GM12878 (cell line): Measurements from ENCODE around the gene IFIT3. TPM values are rescaled to one million over a fixed set of nuclear protein-coding genes. Genes with fewer than 3 reads are reported as not detected.

Experiments used
- ATAC-seq: fragments of 200-7000 bp; cut with Tn5 transposase; 3 replicates; pipeline ENCODE4 v1.9.1; 2020; ENCODE audit warnings: mild to moderate bottlenecking, moderate library complexity
- BruUV-seq: library from RNA; stranded (reverse); fragments of 400-500 nt; replicated peaks from 2 replicates; lab custom pipeline; 2021; lab: Mats Ljungman, UMichigan
- CTCF ChIA-PET: fragments of 300-600 bp; sonication (Branson Sonifier 250); formaldehyde crosslinking; extraction: SDS; loops from one replicate; lab custom pipeline; 2021; ENCODE audit warnings: inconsistent platforms; lab: Yijun Ruan, JAX
- POLR2A ChIA-PET: fragments of 350-600 bp; formaldehyde crosslinking; extraction: SDS; loops from one replicate; lab custom pipeline; 2021; ENCODE audit warnings: inconsistent platforms; lab: Charles Lee
- RAD21 ChIA-PET: fragments of 300-600 bp; sonication (Branson Sonifier 250); formaldehyde crosslinking; loops from one replicate; lab custom pipeline; 2023; ENCODE audit warnings: antibody characterized with exemption; ENCODE audit not compliant: unreplicated experiment; lab: Charles Lee
- SMC1A ChIA-PET: fragments of 300-600 bp; sonication (Branson Sonifier 250); formaldehyde crosslinking; loops from one replicate; lab custom pipeline; 2023; ENCODE audit not compliant: unreplicated experiment, uncharacterized antibody; lab: Charles Lee
- DNase-seq: peaks from one replicate; pipeline ENCODE4 v3.0.0-alpha.2; 2011; ENCODE audit warnings: low read depth, low spot score
- FAIRE-seq: peaks from 3 replicates; lab custom pipeline; 2011; peaks lifted over from hg19 to GRCh38; lab: Jason Lieb, UNC
- H2AFZ ChIP-seq: 2 replicates; pipeline ENCODE4 v1.6.0; 2011; ENCODE audit warnings: low read depth, low read length, control low read depth; ENCODE audit not compliant: control insufficient read depth
- H3K27ac ChIP-seq: 2 replicates; pipeline ENCODE4 v1.5.1; 2011; ENCODE audit warnings: control low read depth; ENCODE audit not compliant: control insufficient read depth, insufficient read depth
- H3K27me3 ChIP-seq, 2 experiments: replicated peaks in 1 of 2; 2 replicates each; pipeline versions ENCODE4 v1.6.0 to v1.6.1; 2011; ENCODE audit warnings: low read length in 1 of 2; ENCODE audit not compliant: control insufficient read depth in 2 of 2, insufficient read depth in 2 of 2
- H3K36me3 ChIP-seq, 2 experiments: 2 replicates each; pipeline ENCODE4 v1.5.1; 2011; ENCODE audit warnings: low read length in 1 of 2; ENCODE audit not compliant: control insufficient read depth in 2 of 2, insufficient read depth in 2 of 2
- H3K4me1 ChIP-seq: 2 replicates; pipeline ENCODE4 v1.6.1; 2011; ENCODE audit warnings: mild to moderate bottlenecking, low read length, moderate library complexity, mixed read lengths; ENCODE audit not compliant: control insufficient read depth, insufficient read depth
- H3K4me2 ChIP-seq: 2 replicates; pipeline ENCODE4 v1.6.0; 2011; ENCODE audit warnings: control low read depth; ENCODE audit not compliant: control insufficient read depth, insufficient read depth
- H3K4me3 ChIP-seq: fragments of 200-600 bp; sonication (generic); 2 replicates; pipeline ENCODE4 v1.5.1; 2016
- H3K79me2 ChIP-seq: 2 replicates; pipeline ENCODE4 v1.6.0; 2011; ENCODE audit warnings: low read length; ENCODE audit not compliant: control insufficient read depth, insufficient read depth
- H3K9ac ChIP-seq: 2 replicates; pipeline ENCODE4 v1.8.0; 2011; ENCODE audit warnings: low read length, control low read depth, mixed read lengths; ENCODE audit not compliant: control insufficient read depth, insufficient read depth
- H3K9me3 ChIP-seq: replicated peaks from 3 replicates; pipeline ENCODE4 v1.5.1; 2011; ENCODE audit warnings: mild to moderate bottlenecking, low read length; ENCODE audit not compliant: control insufficient read depth, insufficient read depth
- H4K20me1 ChIP-seq: 2 replicates; pipeline ENCODE4 v1.6.0; 2011; ENCODE audit not compliant: control insufficient read depth, insufficient read depth
- ATF7 ChIP-seq: fragments of 450-650 bp; IDR thresholded peaks from 2 replicates; pipeline ENCODE4 v1.6.1; 2016; ENCODE audit warnings: low read depth, mild to moderate bottlenecking
- ELK1 ChIP-seq: IDR thresholded peaks from 2 replicates; pipeline ENCODE4 v1.6.1; 2012; ENCODE audit warnings: low read depth, low read length, improper control_type of control experiment
- HSF1 ChIP-seq: fragments of 150-350 bp; IDR thresholded peaks from 2 replicates; pipeline ENCODE4 v1.6.1; 2014; ENCODE audit warnings: mild to moderate bottlenecking, low read depth, low read length
- STAT3 ChIP-seq: IDR thresholded peaks from 2 replicates; pipeline ENCODE4 v1.6.1; 2011; ENCODE audit warnings: low read depth, low read length, improper control_type of control experiment
- ZBTB4 ChIP-seq: fragments of 450-650 bp; formaldehyde crosslinking; IDR thresholded peaks from 2 replicates; pipeline ENCODE4 v1.4.0; 2022; ENCODE audit warnings: mild to moderate bottlenecking, moderate library complexity
- ZNF687 ChIP-seq: fragments of 450-650 bp; IDR thresholded peaks from 2 replicates; pipeline ENCODE4 v1.6.1; 2017; ENCODE audit warnings: mild to moderate bottlenecking, moderate library complexity
- ZZZ3 ChIP-seq: IDR thresholded peaks from 2 replicates; pipeline ENCODE4 v1.6.1; 2011; ENCODE audit warnings: low read depth; ENCODE audit not compliant: control insufficient read depth, insufficient read length
- WGBS: methylation state at CpG from one replicate; pipeline ENCODE4 v1.1.6; 2016; ENCODE audit warnings: low lambda C conversion rate; ENCODE audit not compliant: insufficient replicate concordance, insufficient coverage; ENCODE audit errors: missing lambda C conversion rate; 5-methylcytosine and 5-hydroxymethylcytosine counted together
- in situ Hi-C: fragments of 300-500 bp; cut with MboI; formaldehyde crosslinking; loops from 9 replicates; pipeline ENCODE4 v1.14.3; 2018; ENCODE audit warnings: mixed read lengths
- intact Hi-C: fragments of 100-400 bp; cut with micrococcal nuclease; formaldehyde crosslinking; loops from one replicate; pipeline ENCODE4 v1.14.2; 2022; ENCODE audit not compliant: unreplicated experiment
- polyA plus RNA-seq, 11 experiments: library from polyadenylated mRNA; depleted of rRNA in 4 of 11; unstranded in 6 of 11; stranded (reverse) in 5 of 11; fragments of >200 nt; fragmentation: Nextera tagmentation in 4 of 11; fragmentation: Illumina TruSeq in 1 of 11; extraction: Ambion mirVana in 4 of 11; extraction: Trizol in 1 of 11; gene quantifications; 1 replicate in 1 of 11; 2 replicates in 10 of 11; pipeline versions ENCODE4 v1.2.1 to v1.2.3, GENCODE V29; 2011 to 2016; ENCODE audit warnings: inconsistent platforms in 2 of 11, missing spikeins in 2 of 11, low read depth in 1 of 11
- total RNA-seq, 4 experiments: library from RNA; depleted of rRNA in 3 of 4; stranded (reverse); fragments of >200 nt in 3 of 4; fragmentation: Illumina TruSeq in 1 of 4; extraction: Trizol in 1 of 4; gene quantifications; 2 replicates each; pipeline versions ENCODE4 v1.2.1 to v1.2.3, GENCODE V29; 2013 to 2021

Gene IFIT3
- total and polyA plus RNA-seq, 10 of the 15 experiments (the other 5 are each of a cell fraction or from before 2014, with no cell fraction given): 27.0 to 70.2 (median 51.1) TPM

- TF ChIP-seq HSF1 (no peak), ATF7 (no peak), STAT3 (no peak), ELK1 (no peak)
Observed at GRCh38 chr10:89305766-89306433, 21.9 kb upstream of the IFIT3 start (continued).

GRCh38 chr10:89306434-89307268 is 21.1 kb upstream of the IFIT3 start:
- SMC1A ChIA-PET: interaction anchor here (0.7 to 9.1 kb wide), 3 partner anchors 46 to 641 kb away, joined by 3 to 98 read pairs (median 4); no protein-coding TSS in a partner anchor
- intact Hi-C loops (no loop called here), in situ Hi-C loops (no loop called here)
- no peak overlapping the region for H3K27ac ChIP-seq
- 98% methylated on average over 13 of the region's 13 CpGs for WGBS
- H3K4me3 ChIP-seq: no peak overlapping the region
- no peak overlapping the region for H2AFZ ChIP-seq
- no peak overlapping the region for H3K9ac ChIP-seq
- peaks cover 23% of the 10 kb centered on the region for H3K79me2 ChIP-seq
- H3K27me3 ChIP-seq: no peaks in the 10 kb centered on the region
- POLR2A ChIA-PET: no interaction called here
- H4K20me1 ChIP-seq: no peaks in the 10 kb centered on the region
- RAD21 ChIA-PET: interaction anchor here (6.5 kb wide), 1 partner anchor 62 kb away, joined by 68 read pairs; no protein-coding TSS in a partner anchor
- H3K9me3 ChIP-seq: no peaks in the 10 kb centered on the region
- CTCF ChIA-PET: interaction anchor here (1.0 to 4.8 kb wide), 3 partner anchors 12 to 66 kb away, joined by 3 to 25 read pairs (median 5); no protein-coding TSS in a partner anchor
- ATAC-seq (no peak), DNase-seq (no peak), FAIRE-seq (no peak)
- H3K4me2 ChIP-seq: no peak overlapping the region
- TSS peak; percentile 6 for BruUV-seq
- H3K36me3 ChIP-seq: 0 out of 4 replicates have a peak, but pooled peaks cover 0 to 2% of the 10 kb centered on the region in 2 experiments
- no peaks in the 10 kb centered on the region; the same call in 1 of the 2 replicates for H3K4me1 ChIP-seq
- no peak for TF ChIP-seq ZNF687
- no peak for TF ChIP-seq ZBTB4 (CRISPR knock-in tag)
- TF ChIP-seq ZZZ3: no peak
